Naive thymus-derived CD8-positive, alpha-beta T cell (primary cell): ENCODE measurements around the gene CHST15. TPM values are rescaled to one million over a fixed set of nuclear protein-coding genes. Genes with fewer than 3 reads are reported as not detected.
A peak's percentile ranks its signal among the peaks of the same experiment; 100 is the strongest.

Experiments used
- ATAC-seq, 2 donors: fragments of 150-1000 bp; cut with Tn5 transposase in 1 of 2; sonication (Bioruptor Pico), chemical (Tn5 transposase) in 1 of 2; 1 replicate in 1 of 2; 2 replicates in 1 of 2; pipeline ENCODE4 v1.10.0; 2021; ENCODE audit warnings: mild to moderate bottlenecking in 2 of 2, moderate library complexity in 2 of 2
- POLR2A ChIA-PET: fragments of 350-600 bp; sonication (Branson Sonifier 250); formaldehyde crosslinking; loops from one replicate; lab custom pipeline; 2021; ENCODE audit warnings: antibody characterized with exemption; lab: Charles Lee
- DNase-seq, 10 donors: peaks; one replicate each; pipeline versions ENCODE4 v3.0.0 to v3.0.0-alpha.2; 2020 to 2022
- H3K27ac Mint-ChIP-seq, 10 donors: one replicate each; pipeline ENCODE4 v1.8.0; 2020 to 2022; ENCODE audit warnings: mild to moderate bottlenecking in 10 of 10, mixed read lengths in 10 of 10, moderate library complexity in 4 of 10, inconsistent platforms in 1 of 10
- H3K27me3 Mint-ChIP-seq, 5 donors: one replicate each; pipeline ENCODE4 v1.8.0; 2021 to 2022; ENCODE audit warnings: mixed read lengths in 5 of 5
- H3K36me3 Mint-ChIP-seq, 3 donors: one replicate each; pipeline ENCODE4 v1.8.0; 2020 to 2022; ENCODE audit warnings: mixed read lengths in 3 of 3, mild to moderate bottlenecking in 2 of 3, inconsistent platforms in 1 of 3
- H3K4me1 Mint-ChIP-seq, 4 donors: one replicate each; pipeline ENCODE4 v1.8.0; 2021 to 2022; ENCODE audit warnings: mixed read lengths in 4 of 4
- H3K4me3 Mint-ChIP-seq, 10 donors: one replicate each; pipeline ENCODE4 v1.8.0; 2020 to 2022; ENCODE audit warnings: mild to moderate bottlenecking in 10 of 10, mixed read lengths in 10 of 10, moderate library complexity in 6 of 10, inconsistent platforms in 1 of 10
- H3K9me3 Mint-ChIP-seq, 9 donors: one replicate each; pipeline ENCODE4 v1.8.0; 2020 to 2022; ENCODE audit warnings: mixed read lengths in 9 of 9, mild to moderate bottlenecking in 3 of 9, inconsistent platforms in 1 of 9, moderate library complexity in 1 of 9
- polyA plus RNA-seq, 3 donors: library from polyadenylated mRNA; unstranded; fragments of 300-500 nt; fragmentation: Illumina TruSeq; gene quantifications; one replicate each; pipeline ENCODE4 v1.2.3, GENCODE V29; 2021
- total RNA-seq, 8 experiments: library from RNA in 2 of 8; stranded (reverse) in 2 of 8; gene quantifications; one replicate each; pipeline ENCODE4 v1.2.3 and lab custom pipeline; 2021 to 2026

Gene CHST15
- total RNA-seq: 1 to 10 TPM; 2.0 to 2.4 TPM
- polyA plus RNA-seq: under 1 TPM in 2 of 3 donors, not detected in 1; 0.05 to 0.14 TPM
- 0 to 0.52 (median 0.04) reads per million in 6 experiments for total RNA-seq (lab: John Stamatoyannopoulos, UW)

- H3K4me3 Mint-ChIP-seq: peak within 1 kb of the TSS in 9 of 10 donors; percentile 26 to 72 (median 55)
- no peak within 1 kb of the TSS for H3K27ac Mint-ChIP-seq
- POLR2A ChIA-PET: interaction anchor here (1.4 kb wide), 1 partner anchor 133 kb away, joined by 3 read pairs; no protein-coding TSS in a partner anchor
- H3K27me3 Mint-ChIP-seq: peaks cover 18 to 67% (median 40%) of the 10 kb centered on the region in 5 donors
- peaks cover 0 to 20% (median 8%) of the 10 kb centered on the region in 4 donors for H3K4me1 Mint-ChIP-seq
- ATAC-seq (peak in 1 of 2 donors; percentile 23), DNase-seq (peak in 1 of 10 donors; percentile 3)
- H3K36me3 Mint-ChIP-seq: peaks cover 0 to 3% (median 2%) of the 10 kb centered on the region in 3 donors
- peaks cover 0 to 2% (median 0%) of the 10 kb centered on the region in 9 donors for H3K9me3 Mint-ChIP-seq
These were observed at the start of gene CHST15 for GRCh38 chr10:124092860-124093773. Gene CHST15 (minus strand): TSS chr10:124093598. CDS start chr10:124046212, 47,386 bp downstream.

GRCh38 chr10:124142960-124143359, 49.6 kb upstream of the CHST15 start:
- H3K9me3 Mint-ChIP-seq: peaks cover 0 to 2% (median 0%) of the 10 kb centered on the region in 9 donors
- peaks cover 0 to 2% (median 0%) of the 10 kb centered on the region in 5 donors for H3K27me3 Mint-ChIP-seq
- H3K27ac Mint-ChIP-seq: no peak overlapping the region
- H3K4me1 Mint-ChIP-seq: peaks cover 0 to 2% (median 0%) of the 10 kb centered on the region in 4 donors
- peak in 1 of 10 donors; percentile 49 for DNase-seq
- no peak for ATAC-seq
- no peak overlapping the region for H3K4me3 Mint-ChIP-seq
- POLR2A ChIA-PET: no interaction called here
- H3K36me3 Mint-ChIP-seq: peaks cover 0 to 5% (median 0%) of the 10 kb centered on the region in 3 donors

GRCh38 chr10:124142006-124142739, 48.8 kb upstream of the CHST15 start:
- H3K27me3 Mint-ChIP-seq: peaks cover 0 to 2% (median 0%) of the 10 kb centered on the region in 5 donors
- ATAC-seq (no peak), DNase-seq (no peak)
- peaks cover 0 to 5% (median 0%) of the 10 kb centered on the region in 3 donors for H3K36me3 Mint-ChIP-seq
- H3K9me3 Mint-ChIP-seq: peaks cover 0 to 2% (median 0%) of the 10 kb centered on the region in 9 donors
- H3K27ac Mint-ChIP-seq: no peak overlapping the region
- no peak overlapping the region for H3K4me3 Mint-ChIP-seq
- H3K4me1 Mint-ChIP-seq: peaks cover 0 to 2% (median 0%) of the 10 kb centered on the region in 4 donors
- POLR2A ChIA-PET: no interaction called here

- no peak for DNase-seq
- Mint-ChIP-seq H3K36me3 (peaks cover 0 to 5% (median 0%) of the 10 kb centered on the region in 3 donors), H3K4me1 (peaks cover 0 to 2% (median 0%) of the 10 kb centered on the region in 4 donors), H3K4me3 (no peak overlapping the region), H3K27ac (no peak overlapping the region), H3K27me3 (peaks cover 0 to 2% (median 0%) of the 10 kb centered on the region in 5 donors), H3K9me3 (peaks cover 0 to 2% (median 0%) of the 10 kb centered on the region in 9 donors)
- POLR2A ChIA-PET: no interaction called here
- no peak for ATAC-seq
These were observed 45.5 kb upstream of the CHST15 start for GRCh38 chr10:124138883-124139348.

GRCh38 chr10:124138195-124138882, 44.9 kb upstream of the CHST15 start:
- Mint-ChIP-seq H3K27me3 (peaks cover 0 to 2% (median 0%) of the 10 kb centered on the region in 5 donors), H3K9me3 (peaks cover 0 to 2% (median 0%) of the 10 kb centered on the region in 9 donors), H3K36me3 (peaks cover 0 to 5% (median 0%) of the 10 kb centered on the region in 3 donors), H3K27ac (no peak overlapping the region), H3K4me1 (peaks cover 0 to 2% (median 0%) of the 10 kb centered on the region in 4 donors), H3K4me3 (no peak overlapping the region)
- POLR2A ChIA-PET: no interaction called here
- ATAC-seq (no peak), DNase-seq (no peak)

- DNase-seq (no peak), ATAC-seq (no peak)
- H3K27me3 Mint-ChIP-seq: peaks cover 0 to 15% (median 3%) of the 10 kb centered on the region in 5 donors
- no peaks in the 10 kb centered on the region for H3K4me1 Mint-ChIP-seq
- H3K27ac Mint-ChIP-seq: no peak overlapping the region
- H3K9me3 Mint-ChIP-seq: peaks cover 0 to 2% (median 0%) of the 10 kb centered on the region in 9 donors
- H3K4me3 Mint-ChIP-seq: no peak overlapping the region
- no peaks in the 10 kb centered on the region for H3K36me3 Mint-ChIP-seq
- POLR2A ChIA-PET: no interaction called here
These were observed 41.0 kb upstream of the CHST15 start for GRCh38 chr10:124134251-124134893.

- DNase-seq: no peak
- Mint-ChIP-seq H3K9me3 (no peaks in the 10 kb centered on the region), H3K36me3 (no peaks in the 10 kb centered on the region), H3K27me3 (peaks cover 0 to 15% (median 1%) of the 10 kb centered on the region in 5 donors), H3K27ac (no peak overlapping the region), H3K4me3 (no peak overlapping the region), H3K4me1 (no peaks in the 10 kb centered on the region)
- POLR2A ChIA-PET: no interaction called here
- no peak for ATAC-seq
These were observed 39.5 kb upstream of the CHST15 start for GRCh38 chr10:124132876-124133275.

- DNase-seq (peak in 1 of 10 donors; percentile 28), ATAC-seq (no peak)
- peaks cover 0 to 15% (median 1%) of the 10 kb centered on the region in 5 donors for H3K27me3 Mint-ChIP-seq
- H3K27ac Mint-ChIP-seq: no peak overlapping the region
- no peaks in the 10 kb centered on the region for H3K9me3 Mint-ChIP-seq
- H3K4me3 Mint-ChIP-seq: no peak overlapping the region
- POLR2A ChIA-PET: no interaction called here
- H3K4me1 Mint-ChIP-seq: no peaks in the 10 kb centered on the region
- no peaks in the 10 kb centered on the region for H3K36me3 Mint-ChIP-seq
These were observed 38.9 kb upstream of the CHST15 start for GRCh38 chr10:124132306-124132705.

- no peak for ATAC-seq
- POLR2A ChIA-PET: no interaction called here
- Mint-ChIP-seq H3K27ac (peak overlapping the region in 1 of 10 donors; percentile 71), H3K36me3 (no peaks in the 10 kb centered on the region), H3K4me1 (no peaks in the 10 kb centered on the region), H3K9me3 (no peaks in the 10 kb centered on the region), H3K27me3 (peaks cover 0 to 15% (median 1%) of the 10 kb centered on the region in 5 donors), H3K4me3 (no peak overlapping the region)
- DNase-seq: no peak
These were observed 37.8 kb upstream of the CHST15 start for GRCh38 chr10:124131172-124131571.

GRCh38 chr10:124130198-124130900, 37.0 kb upstream of the CHST15 start:
- peak overlapping the region in 2 of 10 donors; percentile 18 to 46 for H3K27ac Mint-ChIP-seq
- peaks cover 0 to 15% (median 1%) of the 10 kb centered on the region in 5 donors for H3K27me3 Mint-ChIP-seq
- DNase-seq (peak in 1 of 10 donors; percentile 10), ATAC-seq (no peak)
- H3K4me1 Mint-ChIP-seq: no peaks in the 10 kb centered on the region
- POLR2A ChIA-PET: no interaction called here
- no peak overlapping the region for H3K4me3 Mint-ChIP-seq
- no peaks in the 10 kb centered on the region for H3K9me3 Mint-ChIP-seq
- H3K36me3 Mint-ChIP-seq: no peaks in the 10 kb centered on the region

GRCh38 chr10:124129471-124129870, 36.1 kb upstream of the CHST15 start:
- no peaks in the 10 kb centered on the region for H3K36me3 Mint-ChIP-seq
- H3K27me3 Mint-ChIP-seq: peaks cover 0 to 15% (median 1%) of the 10 kb centered on the region in 5 donors
- no peaks in the 10 kb centered on the region for H3K9me3 Mint-ChIP-seq
- POLR2A ChIA-PET: no interaction called here
- no peak for ATAC-seq
- peak in 1 of 10 donors; percentile 40 for DNase-seq
- H3K4me1 Mint-ChIP-seq: no peaks in the 10 kb centered on the region
- H3K4me3 Mint-ChIP-seq: no peak overlapping the region
- H3K27ac Mint-ChIP-seq: peak overlapping the region in 1 of 10 donors; percentile 6
